ENCODE results near the gene RPL10A.
A peak's percentile ranks its signal among the peaks of the same experiment; 100 is the strongest.

The RPL10A gene

GRCh38 chr6:35498422-35499067, 30.3 kb downstream of the RPL10A start:
- H3K4me2 ChIP-seq (ENCODE audit: low read length), result peak overlapping the region; percentile 97; the same call in 1 of the 2 replicates
- no peak overlapping the region for H3K27ac ChIP-seq (ENCODE audit: low read depth, low read length, poor library complexity, severe bottlenecking)
- H3K36me3 ChIP-seq (ENCODE audit: insufficient read depth, low read length), result no peaks in the 10 kb centered on the region
- no peaks in the 10 kb centered on the region for H3K79me2 ChIP-seq (ENCODE audit: insufficient read depth, low read length)
- no peaks in the 10 kb centered on the region for H3K9me3 ChIP-seq (ENCODE audit: low read length)
- no peaks in the 10 kb centered on the region for H3F3A ChIP-seq (ENCODE audit: insufficient read depth, low read length)
- peaks cover 17% of the 10 kb centered on the region for H3K27me3 ChIP-seq (ENCODE audit: insufficient read depth, low read length)
- no peak overlapping the region for H2AFZ ChIP-seq (ENCODE audit: low read length)
- no peak overlapping the region for H3K9ac ChIP-seq (ENCODE audit: low read length)
- H3K4me1 ChIP-seq (ENCODE audit: insufficient read depth, low read length, severe bottlenecking), result peaks cover 10% of the 10 kb centered on the region
- no peaks in the 10 kb centered on the region for H3K9me2 ChIP-seq (ENCODE audit: low read depth, low read length)
- H4K20me1 ChIP-seq (ENCODE audit: insufficient read depth, low read length), result no peaks in the 10 kb centered on the region
- no peak for TF ChIP-seq EZH2 (IDR thresholded peaks at IDR 0.05; ENCODE audit: borderline replicate concordance, low read length)
- TF ChIP-seq, protein P1, sequence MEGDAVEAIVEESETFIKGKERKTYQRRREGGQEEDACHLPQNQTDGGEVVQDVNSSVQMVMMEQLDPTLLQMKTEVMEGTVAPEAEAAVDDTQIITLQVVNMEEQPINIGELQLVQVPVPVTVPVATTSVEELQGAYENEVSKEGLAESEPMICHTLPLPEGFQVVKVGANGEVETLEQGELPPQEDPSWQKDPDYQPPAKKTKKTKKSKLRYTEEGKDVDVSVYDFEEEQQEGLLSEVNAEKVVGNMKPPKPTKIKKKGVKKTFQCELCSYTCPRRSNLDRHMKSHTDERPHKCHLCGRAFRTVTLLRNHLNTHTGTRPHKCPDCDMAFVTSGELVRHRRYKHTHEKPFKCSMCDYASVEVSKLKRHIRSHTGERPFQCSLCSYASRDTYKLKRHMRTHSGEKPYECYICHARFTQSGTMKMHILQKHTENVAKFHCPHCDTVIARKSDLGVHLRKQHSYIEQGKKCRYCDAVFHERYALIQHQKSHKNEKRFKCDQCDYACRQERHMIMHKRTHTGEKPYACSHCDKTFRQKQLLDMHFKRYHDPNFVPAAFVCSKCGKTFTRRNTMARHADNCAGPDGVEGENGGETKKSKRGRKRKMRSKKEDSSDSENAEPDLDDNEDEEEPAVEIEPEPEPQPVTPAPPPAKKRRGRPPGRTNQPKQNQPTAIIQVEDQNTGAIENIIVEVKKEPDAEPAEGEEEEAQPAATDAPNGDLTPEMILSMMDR (IDR thresholded peaks at IDR 0.05; ENCODE audit: low read length), result no peak
- H3K4me3 ChIP-seq (ENCODE audit: low read depth, low read length, poor library complexity, severe bottlenecking), result no peak overlapping the region

- H3K79me2 ChIP-seq (ENCODE audit: insufficient read depth, low read length), result no peaks in the 10 kb centered on the region
- no peaks in the 10 kb centered on the region for H3K9me2 ChIP-seq (ENCODE audit: low read depth, low read length)
- TF ChIP-seq, protein P1 (IDR thresholded peaks at IDR 0.05; ENCODE audit: low read length), result no peak
- no peak for TF ChIP-seq EZH2 (IDR thresholded peaks at IDR 0.05; ENCODE audit: borderline replicate concordance, low read length)
- H2AFZ ChIP-seq (ENCODE audit: low read length), result no peak overlapping the region
- no peaks in the 10 kb centered on the region for H3K9me3 ChIP-seq (ENCODE audit: low read length)
- no peak overlapping the region for H3K4me3 ChIP-seq (ENCODE audit: low read depth, low read length, poor library complexity, severe bottlenecking)
- no peaks in the 10 kb centered on the region for H3F3A ChIP-seq (ENCODE audit: insufficient read depth, low read length)
- peaks cover 17% of the 10 kb centered on the region for H3K27me3 ChIP-seq (ENCODE audit: insufficient read depth, low read length)
- peaks cover 10% of the 10 kb centered on the region for H3K4me1 ChIP-seq (ENCODE audit: insufficient read depth, low read length, severe bottlenecking)
- no peak overlapping the region for H3K9ac ChIP-seq (ENCODE audit: low read length)
- no peak overlapping the region for H3K4me2 ChIP-seq (ENCODE audit: low read length)
- no peaks in the 10 kb centered on the region for H4K20me1 ChIP-seq (ENCODE audit: insufficient read depth, low read length)
- H3K36me3 ChIP-seq (ENCODE audit: insufficient read depth, low read length), result no peaks in the 10 kb centered on the region
- no peak overlapping the region for H3K27ac ChIP-seq (ENCODE audit: low read depth, low read length, poor library complexity, severe bottlenecking)
Measured at GRCh38 chr6:35499372-35499771, 31.2 kb downstream of the RPL10A start.

GRCh38 chr6:35500782-35501181, 32.6 kb downstream of the RPL10A start:
- H3K79me2 ChIP-seq (ENCODE audit: insufficient read depth, low read length), result no peaks in the 10 kb centered on the region
- TF ChIP-seq, protein P1 (IDR thresholded peaks at IDR 0.05; ENCODE audit: low read length), result no peak
- no peak for TF ChIP-seq EZH2 (IDR thresholded peaks at IDR 0.05; ENCODE audit: borderline replicate concordance, low read length)
- H3K9me3 ChIP-seq (ENCODE audit: low read length), result no peaks in the 10 kb centered on the region
- peaks cover 10% of the 10 kb centered on the region for H3K4me1 ChIP-seq (ENCODE audit: insufficient read depth, low read length, severe bottlenecking)
- H3K4me2 ChIP-seq (ENCODE audit: low read length), result no peak overlapping the region
- no peak overlapping the region for H3K4me3 ChIP-seq (ENCODE audit: low read depth, low read length, poor library complexity, severe bottlenecking)
- H3F3A ChIP-seq (ENCODE audit: insufficient read depth, low read length), result no peaks in the 10 kb centered on the region
- no peak overlapping the region for H3K27ac ChIP-seq (ENCODE audit: low read depth, low read length, poor library complexity, severe bottlenecking)
- no peak overlapping the region for H2AFZ ChIP-seq (ENCODE audit: low read length)
- H3K36me3 ChIP-seq (ENCODE audit: insufficient read depth, low read length), result no peaks in the 10 kb centered on the region
- H3K9me2 ChIP-seq (ENCODE audit: low read depth, low read length), result no peaks in the 10 kb centered on the region
- no peak overlapping the region for H3K9ac ChIP-seq (ENCODE audit: low read length)
- peaks cover 5% of the 10 kb centered on the region for H3K27me3 ChIP-seq (ENCODE audit: insufficient read depth, low read length)
- no peaks in the 10 kb centered on the region for H4K20me1 ChIP-seq (ENCODE audit: insufficient read depth, low read length)

Measured in OCI-LY1 (cell line).